T-helper 2 cell treated with Interferon-gamma antibody and Interleukin-4, amounts not matched to agents 100 ng/mL and 5 ng/mL, for 36 hours (primary cell): Measurements from ENCODE around the gene GRAMD1A. TPM values are rescaled to one million over a fixed set of nuclear protein-coding genes. Genes with fewer than 3 reads are reported as not detected.
"Not testable (repeated sequence)": the region's sequence is repeated elsewhere in the genome, so short reads cannot be mapped to it uniquely, and the experiment has no call there.

Source experiments
- intact Hi-C: fragments of 100-400 bp; cut with micrococcal nuclease; formaldehyde crosslinking; loops from one replicate; pipeline ENCODE4 v1.15.1; 2023
- total RNA-seq: library from RNA; stranded (reverse); gene quantifications from 2 replicates; pipeline ENCODE4 v1.2.3, GENCODE V29; 2022

GRAMD1A gene
- total RNA-seq, 1 donor from 2014 or later: 67.3 TPM

- intact Hi-C loops: loop anchor here (1.0 to 5.0 kb wide), 2 partner anchors 28 to 39 kb away; partner anchors contain the start of gene ZNF792
Measured at GRCh38 chr19:35000647-35001501, 751 bp downstream of the GRAMD1A start.

GRCh38 chr19:35002037-35002535 lies 2.0 kb downstream of the GRAMD1A start:
- intact Hi-C loops: loop anchor here (5.0 kb wide), 1 partner anchor 40 kb away; the partner anchor contains the start of gene ZNF792

- intact Hi-C loops: loop anchor here (5.0 kb wide), 1 partner anchor 42 kb away; the partner anchor contains the start of gene ZNF792
Measured at GRCh38 chr19:35004517-35005255, 4.6 kb downstream of the GRAMD1A start.

- intact Hi-C loops: no loop called here
Measured at GRCh38 chr19:35005256-35005977, 5.3 kb downstream of the GRAMD1A start.

GRCh38 chr19:35006007-35006341 lies 5.9 kb downstream of the GRAMD1A start:
- intact Hi-C loops: not testable (repeated sequence)

GRCh38 chr19:35006342-35006998 lies 6.3 kb downstream of the GRAMD1A start:
- intact Hi-C loops: no loop called here

- intact Hi-C loops: no loop called here
Measured at GRCh38 chr19:35006999-35007365, 6.9 kb downstream of the GRAMD1A start.

- intact Hi-C loops: not testable (repeated sequence)
Measured at GRCh38 chr19:35007427-35007826, 7.3 kb downstream of the GRAMD1A start.

- intact Hi-C loops: no loop called here
Measured at GRCh38 chr19:35008891-35009341, 8.8 kb downstream of the GRAMD1A start.

GRCh38 chr19:35009424-35010415 lies 9.6 kb downstream of the GRAMD1A start:
- intact Hi-C loops: no loop called here

- intact Hi-C loops: no loop called here
Measured at GRCh38 chr19:35011091-35011689, 11.1 kb downstream of the GRAMD1A start.

- intact Hi-C loops: no loop called here
Measured at GRCh38 chr19:35011737-35012682, 11.9 kb downstream of the GRAMD1A start.

- intact Hi-C loops: loop anchor here (1.0 kb wide), 1 partner anchor 40 kb away; no protein-coding TSS in a partner anchor
Measured at GRCh38 chr19:35013041-35013819, 13.1 kb downstream of the GRAMD1A start.

GRCh38 chr19:35013820-35014754 lies 14.0 kb downstream of the GRAMD1A start:
- intact Hi-C loops: loop anchor here (1.0 kb wide), 1 partner anchor 41 kb away; no protein-coding TSS in a partner anchor

- intact Hi-C loops: not testable (repeated sequence)
Measured at GRCh38 chr19:35014774-35015173, 14.7 kb downstream of the GRAMD1A start.
